NOMO-1 treated with DMSO at 0.1 percent for 48 hours (cell line): Measurements from ENCODE around the gene ZNF423.

Experiments used
- DNase-seq: peaks from one replicate; lab custom pipeline; 2025; ENCODE audit not compliant: unreplicated experiment; lab: John Stamatoyannopoulos, UW

Gene ZNF423

GRCh38 chr16:49849754-49850108 lies 6.2 kb downstream of the ZNF423 start:
- no peak for DNase-seq

GRCh38 chr16:49849037-49849753 lies 6.7 kb downstream of the ZNF423 start:
- DNase-seq = no peak

- no peak for DNase-seq
Measured at GRCh38 chr16:49848530-49848929, 7.4 kb downstream of the ZNF423 start.

- DNase-seq = no peak
Measured at GRCh38 chr16:49846800-49847199, 9.1 kb downstream of the ZNF423 start.

GRCh38 chr16:49844359-49844758 lies 11.6 kb downstream of the ZNF423 start:
- no peak for DNase-seq

- no peak for DNase-seq
Measured at GRCh38 chr16:49843758-49844157, 12.2 kb downstream of the ZNF423 start.

GRCh38 chr16:49842972-49843371 lies 12.9 kb downstream of the ZNF423 start:
- DNase-seq = no peak

GRCh38 chr16:49839017-49839825 lies 16.7 kb downstream of the ZNF423 start:
- no peak for DNase-seq

- DNase-seq = no peak
Measured at GRCh38 chr16:49838441-49839016, 17.4 kb downstream of the ZNF423 start.

- DNase-seq = no peak
Measured at GRCh38 chr16:49837688-49838410, 18.1 kb downstream of the ZNF423 start.

- no peak for DNase-seq
Measured at GRCh38 chr16:49836668-49837067, 19.2 kb downstream of the ZNF423 start.

GRCh38 chr16:49836218-49836617 lies 19.7 kb downstream of the ZNF423 start:
- no peak for DNase-seq

GRCh38 chr16:49835161-49835777 lies 20.6 kb downstream of the ZNF423 start:
- no peak for DNase-seq

GRCh38 chr16:49834531-49835151 lies 21.3 kb downstream of the ZNF423 start:
- DNase-seq = no peak

- DNase-seq = no peak
Measured at GRCh38 chr16:49833796-49834530, 21.9 kb downstream of the ZNF423 start.

GRCh38 chr16:49833085-49833484 lies 22.8 kb downstream of the ZNF423 start:
- DNase-seq = no peak

GRCh38 chr16:49832177-49832576 lies 23.7 kb downstream of the ZNF423 start:
- no peak for DNase-seq

- DNase-seq = no peak
Measured at GRCh38 chr16:49830873-49831272, 25.0 kb downstream of the ZNF423 start.

- no peak for DNase-seq
Measured at GRCh38 chr16:49828533-49829267, 27.2 kb downstream of the ZNF423 start.
